Loucy (cell line): ENCODE data around the gene KRT4.

Experiments
- EZH2phosphoT487 ChIP-seq: fragments of 200-600 bp; IDR thresholded peaks from 2 replicates; pipeline ENCODE4 v1.6.1; 2018; ENCODE audit warnings: antibody characterized with exemption, mild to moderate bottlenecking, moderate library complexity, borderline replicate concordance
- TF ChIP-seq, protein P1 (sequence below): fragments of 200-600 bp; sonication (generic); conservative IDR thresholded peaks from 2 replicates; pipeline ENCODE4 v1.5.1; 2014; ENCODE audit warnings: mild to moderate bottlenecking, antibody characterized with exemption, low read length

DNA sequence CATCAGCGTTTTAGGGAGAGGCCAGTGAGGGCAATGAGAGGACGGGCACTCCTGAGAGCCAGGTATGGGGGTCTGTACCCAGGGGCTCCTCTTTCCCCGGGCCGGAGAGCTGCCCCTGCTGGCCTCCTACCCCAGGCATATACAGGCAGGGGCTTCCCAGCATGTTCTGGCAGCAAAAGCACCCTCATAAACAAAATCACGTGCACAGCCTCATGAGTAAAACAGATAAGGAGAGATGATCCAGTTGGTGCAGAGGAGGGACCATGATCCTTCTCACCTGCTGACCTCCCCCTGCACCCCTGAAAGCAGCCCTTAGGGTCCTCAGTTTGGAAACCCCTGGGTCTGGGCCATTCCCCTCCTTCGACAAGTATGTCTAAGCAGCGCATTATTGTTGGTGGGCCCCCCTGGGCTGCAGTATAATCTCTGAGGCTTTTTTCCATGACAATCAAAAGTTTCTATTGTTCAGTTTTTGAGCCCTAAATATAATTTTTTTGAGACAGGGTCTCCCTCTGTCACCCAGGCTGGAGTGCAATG is 5.0 kb upstream of the KRT4 start:
- TF ChIP-seq, protein P1, sequence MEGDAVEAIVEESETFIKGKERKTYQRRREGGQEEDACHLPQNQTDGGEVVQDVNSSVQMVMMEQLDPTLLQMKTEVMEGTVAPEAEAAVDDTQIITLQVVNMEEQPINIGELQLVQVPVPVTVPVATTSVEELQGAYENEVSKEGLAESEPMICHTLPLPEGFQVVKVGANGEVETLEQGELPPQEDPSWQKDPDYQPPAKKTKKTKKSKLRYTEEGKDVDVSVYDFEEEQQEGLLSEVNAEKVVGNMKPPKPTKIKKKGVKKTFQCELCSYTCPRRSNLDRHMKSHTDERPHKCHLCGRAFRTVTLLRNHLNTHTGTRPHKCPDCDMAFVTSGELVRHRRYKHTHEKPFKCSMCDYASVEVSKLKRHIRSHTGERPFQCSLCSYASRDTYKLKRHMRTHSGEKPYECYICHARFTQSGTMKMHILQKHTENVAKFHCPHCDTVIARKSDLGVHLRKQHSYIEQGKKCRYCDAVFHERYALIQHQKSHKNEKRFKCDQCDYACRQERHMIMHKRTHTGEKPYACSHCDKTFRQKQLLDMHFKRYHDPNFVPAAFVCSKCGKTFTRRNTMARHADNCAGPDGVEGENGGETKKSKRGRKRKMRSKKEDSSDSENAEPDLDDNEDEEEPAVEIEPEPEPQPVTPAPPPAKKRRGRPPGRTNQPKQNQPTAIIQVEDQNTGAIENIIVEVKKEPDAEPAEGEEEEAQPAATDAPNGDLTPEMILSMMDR, result no peak
- no peak for TF ChIP-seq EZH2phosphoT487
